ENCODE measurements around the gene LEMD3. TPM values are rescaled to one million over a fixed set of nuclear protein-coding genes. Genes with fewer than 3 reads are reported as not detected.

The LEMD3 gene
- total RNA-seq, 4 donors from 2014 or later, result 38.3 to 57.3 (median 50.3) TPM

DNA sequence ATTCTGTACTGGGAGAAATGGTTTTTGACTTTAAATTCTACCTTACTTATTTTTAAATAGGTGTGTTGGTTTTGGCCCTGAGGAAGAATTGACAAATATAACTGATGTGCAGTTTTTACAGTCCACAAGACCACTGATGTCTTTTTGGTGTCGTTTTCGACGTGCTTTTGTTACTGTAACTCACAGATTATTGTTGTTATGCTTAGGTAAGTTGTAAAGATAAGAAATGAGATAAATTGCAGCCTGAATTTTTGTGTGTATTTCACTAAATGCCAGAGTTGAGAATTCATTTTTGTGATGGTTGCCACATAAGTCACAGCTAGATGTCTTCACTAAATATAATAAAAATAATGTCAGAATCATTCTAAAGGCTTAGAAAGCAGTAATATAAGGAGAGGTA is 69.2 kb downstream of the LEMD3 start:
- H3K9me3 ChIP-seq, result no peaks in the 10 kb centered on the region
- no peak overlapping the region for H3K27ac ChIP-seq
- TF ChIP-seq POLR2A (IDR thresholded peaks at IDR 0.05) (no peak), EP300 (IDR thresholded peaks at IDR 0.05) (no peak)
- TF ChIP-seq, protein P1, sequence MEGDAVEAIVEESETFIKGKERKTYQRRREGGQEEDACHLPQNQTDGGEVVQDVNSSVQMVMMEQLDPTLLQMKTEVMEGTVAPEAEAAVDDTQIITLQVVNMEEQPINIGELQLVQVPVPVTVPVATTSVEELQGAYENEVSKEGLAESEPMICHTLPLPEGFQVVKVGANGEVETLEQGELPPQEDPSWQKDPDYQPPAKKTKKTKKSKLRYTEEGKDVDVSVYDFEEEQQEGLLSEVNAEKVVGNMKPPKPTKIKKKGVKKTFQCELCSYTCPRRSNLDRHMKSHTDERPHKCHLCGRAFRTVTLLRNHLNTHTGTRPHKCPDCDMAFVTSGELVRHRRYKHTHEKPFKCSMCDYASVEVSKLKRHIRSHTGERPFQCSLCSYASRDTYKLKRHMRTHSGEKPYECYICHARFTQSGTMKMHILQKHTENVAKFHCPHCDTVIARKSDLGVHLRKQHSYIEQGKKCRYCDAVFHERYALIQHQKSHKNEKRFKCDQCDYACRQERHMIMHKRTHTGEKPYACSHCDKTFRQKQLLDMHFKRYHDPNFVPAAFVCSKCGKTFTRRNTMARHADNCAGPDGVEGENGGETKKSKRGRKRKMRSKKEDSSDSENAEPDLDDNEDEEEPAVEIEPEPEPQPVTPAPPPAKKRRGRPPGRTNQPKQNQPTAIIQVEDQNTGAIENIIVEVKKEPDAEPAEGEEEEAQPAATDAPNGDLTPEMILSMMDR (IDR thresholded peaks at IDR 0.05), result no peak
- no peak overlapping the region for H3K4me3 ChIP-seq
- H3K27me3 ChIP-seq, result no peaks in the 10 kb centered on the region
- peaks cover 0 to 38% (median 0%) of the 10 kb centered on the region in 3 donors for H3K36me3 ChIP-seq
- no peaks in the 10 kb centered on the region for H3K4me1 ChIP-seq
- DNase-seq (ENCODE audit: low spot score in 2 of 2), result no peak
- 88 to 92% methylated on average over 3 of the region's 3 CpGs for WGBS, 2 donors

DNA sequence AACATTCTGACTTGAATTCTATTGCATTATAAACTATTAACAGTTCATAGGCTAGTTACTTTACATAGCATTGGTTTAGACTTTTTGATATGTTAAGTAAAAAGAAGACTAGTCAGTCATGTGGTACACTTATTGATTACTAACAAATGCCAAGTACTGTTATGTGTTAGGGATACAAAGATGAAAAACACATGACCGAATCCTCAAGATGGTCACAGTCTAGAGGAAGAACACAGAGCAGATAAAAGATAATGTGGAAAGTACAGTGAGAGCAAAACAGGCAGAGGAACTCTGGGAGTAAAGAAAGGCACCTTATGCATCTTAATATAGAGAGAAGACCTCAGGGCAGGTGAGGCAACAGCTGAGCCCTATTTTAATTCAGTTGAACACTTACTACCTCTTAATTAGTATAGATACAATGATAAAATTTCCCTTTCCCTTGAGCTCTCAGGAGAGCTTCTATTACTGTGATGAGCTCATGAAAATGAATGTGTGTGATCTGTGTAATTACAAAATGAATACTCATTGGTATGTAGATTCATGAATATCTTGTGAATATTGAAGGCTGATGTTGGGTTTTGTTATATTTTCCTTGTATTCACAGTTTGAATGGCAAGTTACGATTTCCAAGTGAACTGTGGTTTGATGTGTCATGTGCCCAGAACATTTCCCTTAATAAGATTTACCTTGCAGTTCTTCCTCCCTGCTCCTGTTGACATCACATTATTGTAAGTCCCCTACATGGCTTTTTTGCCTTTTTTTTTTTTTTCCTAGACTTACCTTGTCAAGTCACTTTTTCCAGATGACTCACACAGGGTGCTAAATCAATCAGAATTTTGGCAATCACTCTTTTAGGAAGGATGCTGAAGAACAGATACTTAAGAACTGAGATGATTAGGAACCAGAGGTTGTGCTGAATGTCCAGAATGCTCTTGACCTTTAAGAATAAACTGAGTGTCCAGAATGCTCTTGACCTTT is 79.6 kb downstream of the LEMD3 start:
- no peaks in the 10 kb centered on the region for H3K4me1 ChIP-seq
- TF ChIP-seq, protein P1 (IDR thresholded peaks at IDR 0.05), result no peak
- no peak for TF ChIP-seq POLR2A (IDR thresholded peaks at IDR 0.05)
- no peak for TF ChIP-seq EP300 (IDR thresholded peaks at IDR 0.05)
- peaks cover 0 to 40% (median 0%) of the 10 kb centered on the region in 3 donors for H3K36me3 ChIP-seq
- no peaks in the 10 kb centered on the region for H3K9me3 ChIP-seq
- DNase-seq (ENCODE audit: low spot score in 2 of 2), result no peak
- no peaks in the 10 kb centered on the region for H3K27me3 ChIP-seq
- H3K27ac ChIP-seq, result no peak overlapping the region
- WGBS, 2 donors, result 90 to 96% methylated on average over 2 of the region's 2 CpGs
- H3K4me3 ChIP-seq, result no peak overlapping the region

DNA sequence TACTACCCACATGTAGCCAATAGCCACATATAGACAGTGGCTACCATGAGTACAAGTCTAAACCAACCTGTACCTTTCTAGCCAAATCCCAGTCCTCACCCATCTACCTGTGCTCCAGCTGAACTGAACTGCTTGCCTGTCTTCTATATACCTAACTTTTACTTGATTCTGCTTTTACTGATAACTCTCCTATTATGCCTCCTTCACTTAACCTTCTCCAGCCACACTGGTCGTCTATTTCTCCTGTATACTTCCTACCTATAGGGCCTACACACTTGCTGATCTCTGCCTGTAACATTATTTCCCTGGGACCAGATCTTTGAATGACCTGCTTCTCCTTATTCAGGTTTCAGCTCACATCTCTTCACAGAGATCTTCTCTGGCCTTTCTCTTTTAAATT is 83.1 kb downstream of the LEMD3 start:
- TF ChIP-seq POLR2A (IDR thresholded peaks at IDR 0.05), result no peak
- no peak for TF ChIP-seq EP300 (IDR thresholded peaks at IDR 0.05)
- TF ChIP-seq, protein P1 (IDR thresholded peaks at IDR 0.05), result no peak
- Histone ChIP-seq H3K36me3 (peaks cover 0 to 11% (median 0%) of the 10 kb centered on the region in 3 donors), H3K4me1 (no peaks in the 10 kb centered on the region), H3K9me3 (no peaks in the 10 kb centered on the region), H3K27me3 (no peaks in the 10 kb centered on the region), H3K4me3 (no peak overlapping the region), H3K27ac (no peak overlapping the region)
- no peak for DNase-seq (ENCODE audit: low spot score in 2 of 2)
- WGBS, 2 donors, result 67 to 74% methylated on average over 1 of the region's 1 CpG

GRCh38 chr12:65257986-65258385 is 88.6 kb downstream of the LEMD3 start:
- H3K4me3 ChIP-seq, result no peak overlapping the region
- H3K9me3 ChIP-seq, result no peaks in the 10 kb centered on the region
- H3K4me1 ChIP-seq, result no peaks in the 10 kb centered on the region
- TF ChIP-seq EP300 (IDR thresholded peaks at IDR 0.05) (no peak), POLR2A (IDR thresholded peaks at IDR 0.05) (no peak)
- TF ChIP-seq, protein P1 (IDR thresholded peaks at IDR 0.05), result no peak
- H3K27ac ChIP-seq, result no peak overlapping the region
- no peaks in the 10 kb centered on the region for H3K27me3 ChIP-seq
- H3K36me3 ChIP-seq, result no peaks in the 10 kb centered on the region
- no peak for DNase-seq (ENCODE audit: low spot score in 2 of 2)

GRCh38 chr12:65259501-65259900 is 90.1 kb downstream of the LEMD3 start:
- H3K9me3 ChIP-seq, result no peaks in the 10 kb centered on the region
- no peaks in the 10 kb centered on the region for H3K36me3 ChIP-seq
- H3K27ac ChIP-seq, result no peak overlapping the region
- no peak for DNase-seq (ENCODE audit: low spot score in 2 of 2)
- no peaks in the 10 kb centered on the region for H3K27me3 ChIP-seq
- no peak for TF ChIP-seq EP300 (IDR thresholded peaks at IDR 0.05)
- TF ChIP-seq POLR2A (IDR thresholded peaks at IDR 0.05), result no peak
- TF ChIP-seq, protein P1 (IDR thresholded peaks at IDR 0.05), result no peak
- H3K4me3 ChIP-seq, result no peak overlapping the region
- no peaks in the 10 kb centered on the region for H3K4me1 ChIP-seq

All from tibial nerve (tissue), 4 donors.